Activated T-helper 17 cell treated with anti-CD3 and anti-CD28 coated beads, Interleukin-2, amount 50 U/mL, for 72 hours (primary cell): Measurements from ENCODE around the gene RALA. TPM values are rescaled to one million over a fixed set of nuclear protein-coding genes. Genes with fewer than 3 reads are reported as not detected.
A peak's percentile ranks its signal among the peaks of the same experiment; 100 is the strongest.

ENCODE experiments used
- ATAC-seq: fragments of 150-1000 bp; cut with Tn5 transposase; replicated peaks from 2 replicates; pipeline ENCODE4 v1.10.0; 2021; ENCODE audit warnings: mild to moderate bottlenecking, moderate library complexity
- H3K27ac Mint-ChIP-seq: one replicate; pipeline ENCODE4 v1.8.0; 2022; ENCODE audit warnings: mixed read lengths
- H3K27me3 Mint-ChIP-seq: one replicate; pipeline ENCODE4 v1.8.0; 2022; ENCODE audit warnings: mixed read lengths
- H3K36me3 Mint-ChIP-seq: one replicate; pipeline ENCODE4 v1.8.0; 2022; ENCODE audit warnings: low read depth, mild to moderate bottlenecking, mixed read lengths
- H3K4me1 Mint-ChIP-seq: one replicate; pipeline ENCODE4 v1.8.0; 2022; ENCODE audit warnings: mixed read lengths
- H3K4me3 Mint-ChIP-seq: one replicate; pipeline ENCODE4 v1.8.0; 2022; ENCODE audit warnings: mild to moderate bottlenecking, mixed read lengths
- H3K9me3 Mint-ChIP-seq: one replicate; pipeline ENCODE4 v1.8.0; 2022; ENCODE audit warnings: mixed read lengths
- total RNA-seq, 2 donors: library from RNA; stranded (reverse); gene quantifications; one replicate each; pipeline ENCODE4 v1.2.3, GENCODE V29; 2022

Gene RALA
- total RNA-seq, 2 donors from 2014 or later = 21.6 to 27.9 TPM

- Mint-ChIP-seq H3K9me3 (no peaks in the 10 kb centered on the region), H3K27me3 (no peaks in the 10 kb centered on the region), H3K4me1 (peaks cover 5% of the 10 kb centered on the region), H3K4me3 (peak overlapping the region; percentile 24), H3K36me3 (peaks cover 4% of the 10 kb centered on the region), H3K27ac (no peak overlapping the region)
- peak; percentile 62 for ATAC-seq
Observed at GRCh38 chr7:39754326-39755120, 131.2 kb downstream of the RALA start.

GRCh38 chr7:39757604-39758003 lies 134.2 kb downstream of the RALA start:
- Mint-ChIP-seq H3K9me3 (no peaks in the 10 kb centered on the region), H3K4me3 (no peak overlapping the region), H3K27ac (no peak overlapping the region), H3K36me3 (peaks cover 4% of the 10 kb centered on the region), H3K27me3 (no peaks in the 10 kb centered on the region), H3K4me1 (peaks cover 5% of the 10 kb centered on the region)
- no peak for ATAC-seq

Other genes with a start within 250 kb of the RALA start
- gene YAE1, start 57.2 kb upstream of the RALA start, total RNA-seq = 10 to 100 TPM in 1 of 2 donors, 1 to 10 TPM in 1; 9.2 to 13.9 TPM